Loucy (cell line): ENCODE data around the gene FTO.

Experiments used
- H2AFZ ChIP-seq: fragments of 200-600 bp; sonication (generic); 2 replicates; pipeline ENCODE4 v1.6.0; 2016; ENCODE audit warnings: antibody characterized with exemption, mild to moderate bottlenecking, low read length, moderate library complexity
- H3F3A ChIP-seq: fragments of 200-600 bp; 2 replicates; pipeline ENCODE4 v1.6.0; 2016; ENCODE audit warnings: antibody characterized with exemption, low read depth, mild to moderate bottlenecking
- H3K27me3 ChIP-seq: fragments of 200-600 bp; sonication (generic); 2 replicates; pipeline ENCODE4 v1.6.1; 2014; ENCODE audit warnings: low read length, mild to moderate bottlenecking; ENCODE audit not compliant: insufficient read depth, poor library complexity, severe bottlenecking
- H3K36me3 ChIP-seq: fragments of 200-600 bp; sonication (generic); 2 replicates; pipeline ENCODE4 v1.6.1; 2016; ENCODE audit warnings: low read length; ENCODE audit not compliant: insufficient read depth
- H3K4me1 ChIP-seq: fragments of 200-600 bp; sonication (generic); 2 replicates; pipeline ENCODE4 v1.5.1; 2014; ENCODE audit warnings: low read length, mild to moderate bottlenecking; ENCODE audit not compliant: insufficient read depth, poor library complexity, severe bottlenecking
- H3K4me2 ChIP-seq: fragments of 200-600 bp; sonication (generic); 2 replicates; pipeline ENCODE4 v1.6.0; 2014; ENCODE audit warnings: antibody characterized with exemption, low read length, low read depth, mild to moderate bottlenecking; ENCODE audit not compliant: poor library complexity, severe bottlenecking
- H3K4me3 ChIP-seq: fragments of 200-600 bp; sonication (generic); 2 replicates; pipeline ENCODE4 v1.5.1; 2014; ENCODE audit warnings: low read length, mild to moderate bottlenecking, mixed read lengths; ENCODE audit not compliant: poor library complexity, severe bottlenecking
- H3K79me2 ChIP-seq: fragments of 200-600 bp; sonication (generic); 2 replicates; pipeline ENCODE4 v1.6.1; 2014; ENCODE audit warnings: low read length; ENCODE audit not compliant: insufficient read depth
- H3K9ac ChIP-seq: fragments of 200-600 bp; sonication (generic); 2 replicates; pipeline ENCODE4 v1.6.0; 2014; ENCODE audit warnings: mild to moderate bottlenecking, low read depth, low read length, moderate library complexity; ENCODE audit not compliant: poor library complexity, severe bottlenecking
- H3K9me2 ChIP-seq: fragments of 200-600 bp; sonication (generic); replicated peaks from 2 replicates; pipeline ENCODE4 v1.6.1; 2016; ENCODE audit warnings: low read depth, low read length, mixed read lengths
- H3K9me3 ChIP-seq: fragments of 200-600 bp; sonication (generic); 2 replicates; pipeline ENCODE4 v1.6.1; 2014; ENCODE audit warnings: mild to moderate bottlenecking, antibody characterized with exemption, low read length, low read depth; ENCODE audit not compliant: insufficient read depth
- H4K20me1 ChIP-seq: fragments of 200-600 bp; sonication (generic); 2 replicates; pipeline ENCODE4 v1.6.0; 2014; ENCODE audit warnings: antibody characterized with exemption, low read length, mild to moderate bottlenecking; ENCODE audit not compliant: insufficient read depth, poor library complexity, severe bottlenecking
- EZH2phosphoT487 ChIP-seq: fragments of 200-600 bp; IDR thresholded peaks from 2 replicates; pipeline ENCODE4 v1.6.1; 2018; ENCODE audit warnings: antibody characterized with exemption, mild to moderate bottlenecking, moderate library complexity, borderline replicate concordance
- TF ChIP-seq, protein P1 (sequence below): fragments of 200-600 bp; sonication (generic); conservative IDR thresholded peaks from 2 replicates; pipeline ENCODE4 v1.5.1; 2014; ENCODE audit warnings: mild to moderate bottlenecking, antibody characterized with exemption, low read length

FTO gene

DNA sequence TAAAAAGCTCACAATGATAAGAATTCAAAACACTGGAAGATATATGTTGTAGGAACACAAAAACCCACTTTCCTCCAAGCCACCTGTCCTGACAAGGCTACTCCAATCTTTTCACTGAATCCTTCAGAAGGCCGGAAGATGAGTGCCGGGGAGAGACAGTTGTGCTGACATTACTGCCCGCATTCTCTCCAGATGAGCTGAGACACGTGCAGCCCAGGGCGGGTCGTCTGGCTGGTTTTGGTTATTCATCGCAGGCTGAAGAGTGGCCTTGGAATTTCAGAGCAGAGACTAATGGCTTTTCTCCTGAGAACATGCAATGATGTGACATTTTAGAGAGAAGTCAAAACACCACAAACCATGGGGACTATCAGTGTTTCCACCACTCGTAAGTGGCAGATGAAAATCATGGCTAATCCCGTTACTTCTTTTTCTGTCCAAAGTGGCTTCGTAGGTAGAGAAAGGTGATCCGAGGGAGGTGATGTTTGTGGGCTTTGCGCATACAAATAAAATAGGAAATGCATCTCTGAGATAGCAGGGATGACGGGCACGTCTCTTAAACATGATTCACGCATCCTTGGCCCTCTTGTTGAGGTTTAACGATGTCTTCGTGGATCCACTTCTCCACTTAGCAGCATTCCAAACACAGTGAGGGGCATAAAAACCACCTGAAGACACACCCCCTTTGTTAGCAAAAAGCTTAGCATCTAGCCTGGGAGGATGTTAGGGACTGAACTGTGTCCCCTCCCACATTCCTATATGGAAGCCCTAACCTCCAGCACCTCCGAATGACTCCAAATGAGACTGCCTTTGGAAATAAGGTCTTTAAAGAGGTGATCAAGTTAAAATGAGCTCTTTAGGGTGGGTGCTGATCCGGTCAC is 448.6 kb downstream of the FTO start:
- TF ChIP-seq, protein P1, sequence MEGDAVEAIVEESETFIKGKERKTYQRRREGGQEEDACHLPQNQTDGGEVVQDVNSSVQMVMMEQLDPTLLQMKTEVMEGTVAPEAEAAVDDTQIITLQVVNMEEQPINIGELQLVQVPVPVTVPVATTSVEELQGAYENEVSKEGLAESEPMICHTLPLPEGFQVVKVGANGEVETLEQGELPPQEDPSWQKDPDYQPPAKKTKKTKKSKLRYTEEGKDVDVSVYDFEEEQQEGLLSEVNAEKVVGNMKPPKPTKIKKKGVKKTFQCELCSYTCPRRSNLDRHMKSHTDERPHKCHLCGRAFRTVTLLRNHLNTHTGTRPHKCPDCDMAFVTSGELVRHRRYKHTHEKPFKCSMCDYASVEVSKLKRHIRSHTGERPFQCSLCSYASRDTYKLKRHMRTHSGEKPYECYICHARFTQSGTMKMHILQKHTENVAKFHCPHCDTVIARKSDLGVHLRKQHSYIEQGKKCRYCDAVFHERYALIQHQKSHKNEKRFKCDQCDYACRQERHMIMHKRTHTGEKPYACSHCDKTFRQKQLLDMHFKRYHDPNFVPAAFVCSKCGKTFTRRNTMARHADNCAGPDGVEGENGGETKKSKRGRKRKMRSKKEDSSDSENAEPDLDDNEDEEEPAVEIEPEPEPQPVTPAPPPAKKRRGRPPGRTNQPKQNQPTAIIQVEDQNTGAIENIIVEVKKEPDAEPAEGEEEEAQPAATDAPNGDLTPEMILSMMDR: no peak
- TF ChIP-seq EZH2phosphoT487: no peak
- Histone ChIP-seq H3K79me2 (no peaks in the 10 kb centered on the region), H3K4me2 (no peak overlapping the region), H3K4me3 (no peak overlapping the region), H4K20me1 (no peaks in the 10 kb centered on the region), H3K9ac (no peak overlapping the region), H3K36me3 (no peaks in the 10 kb centered on the region), H2AFZ (no peak overlapping the region), H3F3A (no peaks in the 10 kb centered on the region), H3K4me1 (no peaks in the 10 kb centered on the region), H3K27me3 (no peaks in the 10 kb centered on the region), H3K9me2 (no peaks in the 10 kb centered on the region), H3K9me3 (no peaks in the 10 kb centered on the region; the same call in 1 of the 2 replicates)

DNA sequence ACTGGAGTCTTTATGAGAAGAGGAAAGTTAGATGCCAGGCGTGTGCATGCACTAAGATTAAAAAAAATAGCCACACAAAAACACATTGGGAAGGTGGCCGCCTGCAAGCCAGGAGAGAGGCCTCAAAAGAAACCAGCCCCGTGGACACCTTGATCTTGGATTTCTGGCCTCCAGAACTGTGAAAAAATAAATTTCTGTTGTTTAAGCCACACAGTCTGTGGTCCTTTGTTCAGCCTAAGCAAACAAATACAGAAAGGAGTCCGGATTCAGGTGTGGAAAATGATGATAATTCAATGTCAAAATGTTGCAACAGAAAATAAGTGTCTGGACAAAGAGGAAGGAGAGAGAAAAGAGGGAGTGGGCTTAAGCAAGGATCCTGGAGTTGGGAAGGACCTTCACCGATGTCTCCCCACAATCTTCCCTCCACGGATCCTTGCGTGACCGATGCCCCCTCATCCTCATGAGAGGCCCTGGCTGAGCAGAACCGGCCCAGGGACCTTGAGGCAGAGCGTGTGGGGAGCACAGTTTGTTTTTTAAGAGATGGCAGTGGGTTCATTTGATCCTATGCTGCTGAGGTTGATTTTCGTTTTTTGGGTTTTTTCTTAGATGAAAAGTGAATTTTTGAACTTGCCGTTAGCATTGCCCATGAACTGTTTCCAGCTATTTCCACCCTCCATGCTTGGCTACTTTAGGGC is 449.4 kb downstream of the FTO start:
- no peak for TF ChIP-seq EZH2phosphoT487
- TF ChIP-seq, protein P1: no peak
- no peaks in the 10 kb centered on the region; the same call in 1 of the 2 replicates for H3K9me3 ChIP-seq
- H3K79me2 ChIP-seq: no peaks in the 10 kb centered on the region
- H3K27me3 ChIP-seq: no peaks in the 10 kb centered on the region
- H3F3A ChIP-seq: no peaks in the 10 kb centered on the region
- H3K4me2 ChIP-seq: no peak overlapping the region
- no peaks in the 10 kb centered on the region for H3K4me1 ChIP-seq
- H4K20me1 ChIP-seq: no peaks in the 10 kb centered on the region
- no peak overlapping the region for H2AFZ ChIP-seq
- H3K4me3 ChIP-seq: no peak overlapping the region
- H3K9ac ChIP-seq: no peak overlapping the region
- no peaks in the 10 kb centered on the region for H3K36me3 ChIP-seq
- no peaks in the 10 kb centered on the region for H3K9me2 ChIP-seq

DNA sequence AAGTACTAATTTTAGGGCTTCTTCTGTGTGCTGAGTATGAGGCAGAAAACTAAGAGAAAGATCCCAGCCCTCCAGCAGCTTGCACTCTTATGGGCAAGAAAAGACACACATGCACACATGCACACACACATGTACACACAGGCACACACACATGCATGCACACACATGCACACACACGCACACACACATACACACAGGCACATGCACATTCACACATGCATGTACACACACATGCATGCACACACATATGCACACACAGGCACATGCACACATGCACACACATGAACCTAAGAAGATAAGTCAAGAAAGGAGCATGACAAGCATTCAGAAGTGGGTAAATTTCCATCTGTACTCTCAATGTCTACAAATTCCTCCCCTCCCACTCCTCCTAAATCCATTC is 452.4 kb downstream of the FTO start:
- no peaks in the 10 kb centered on the region; the same call in 1 of the 2 replicates for H3K9me3 ChIP-seq
- no peaks in the 10 kb centered on the region for H3K27me3 ChIP-seq
- no peak overlapping the region for H3K4me2 ChIP-seq
- H3K4me1 ChIP-seq: no peaks in the 10 kb centered on the region
- no peaks in the 10 kb centered on the region for H3K36me3 ChIP-seq
- H3K9me2 ChIP-seq: no peaks in the 10 kb centered on the region
- TF ChIP-seq, protein P1: no peak
- no peak for TF ChIP-seq EZH2phosphoT487
- H3K79me2 ChIP-seq: no peaks in the 10 kb centered on the region
- no peak overlapping the region for H3K9ac ChIP-seq
- no peak overlapping the region for H2AFZ ChIP-seq
- no peaks in the 10 kb centered on the region for H4K20me1 ChIP-seq
- no peak overlapping the region for H3K4me3 ChIP-seq
- H3F3A ChIP-seq: no peaks in the 10 kb centered on the region
